ENCODE results near the gene CEP83. TPM values are rescaled to one million over a fixed set of nuclear protein-coding genes. Genes with fewer than 3 reads are reported as not detected.

The CEP83 gene
- total and polyA plus RNA-seq, 2 experiments from 2014 or later = 29.8 to 33.7 TPM

GRCh38 chr12:94304566-94305061, 155.1 kb downstream of the CEP83 start:
- Histone ChIP-seq H3K9me2 (ENCODE audit: insufficient read depth) (no peaks in the 10 kb centered on the region), H3F3A (replicated peaks; ENCODE audit: low read depth) (peaks cover 4% of the 10 kb centered on the region; the same call in 1 of the 2 replicates), H3K36me3 (ENCODE audit: insufficient read depth) (0 out of 2 replicates have a peak, but pooled peaks cover 3% of the 10 kb centered on the region), H3K4me3 (0 out of 2 replicates have a peak overlapping the region, but pooled peaks have one; percentile 8), H4K20me1 (replicated peaks; ENCODE audit: insufficient read depth) (no peaks in the 10 kb centered on the region), H3K27ac (ENCODE audit: low read depth) (peak overlapping the region; percentile 95), H3K79me2 (replicated peaks; ENCODE audit: insufficient read depth) (no peaks in the 10 kb centered on the region), H2AFZ (no peak overlapping the region), H3K4me1 (ENCODE audit: insufficient read depth) (peaks cover 33% of the 10 kb centered on the region), H3K27me3 (ENCODE audit: insufficient read depth) (no peaks in the 10 kb centered on the region), H3K4me2 (peak overlapping the region; percentile 29)
- H3K27me3 Mint-ChIP-seq (ENCODE audit: insufficient read depth, low read depth, poor library complexity) = no peaks in the 10 kb centered on the region
- DNase-seq (ENCODE audit: low spot score) (peak; percentile 88), ATAC-seq (peak; percentile 99)
- TF ChIP-seq POLR2AphosphoS5 (IDR thresholded peaks at IDR 0.05; ENCODE audit: low read depth) = peak; percentile 50
- TF ChIP-seq ZNF462 (CRISPR knock-in tag; IDR thresholded peaks at IDR 0.05) = peak; percentile 94
- TF ChIP-seq CREB1 (CRISPR knock-in tag; IDR thresholded peaks at IDR 0.05; ENCODE audit: low read depth) = peak; percentile 37; the same call in 1 of the 2 replicates
- TF ChIP-seq NANOG (IDR thresholded peaks at IDR 0.05; ENCODE audit: borderline replicate concordance) = peak; percentile 87
- TF ChIP-seq CTCF (conservative IDR thresholded peaks at IDR 0.05; ENCODE audit: low read depth in 2 of 2) = no peak
- no peak for TF ChIP-seq ZNF331 (CRISPR knock-in tag; IDR thresholded peaks at IDR 0.05; ENCODE audit: low read depth)
- no peaks in the 10 kb centered on the region for H3K9me3 Mint-ChIP-seq
- H3K4me3 Mint-ChIP-seq = peak overlapping the region; percentile 7; the same call in 1 of the 3 replicates
- peaks cover 43% of the 10 kb centered on the region for H3K4me1 Mint-ChIP-seq
- peaks cover 33% of the 10 kb centered on the region for H3K36me3 Mint-ChIP-seq (ENCODE audit: low read depth)
- peak overlapping the region; percentile 68 for H3K27ac Mint-ChIP-seq

Measured in GM23338 (cell line).